ENCODE measurements around the gene CSE1L.
"Not testable (repeated sequence)": the region's sequence is repeated elsewhere in the genome, so short reads cannot be mapped to it uniquely, and the experiment has no call there.

Gene CSE1L

GRCh38 chr20:49096203-49096730 is 50.2 kb downstream of the CSE1L start:
- no peak overlapping the region for H3K4me3 ChIP-seq
- no peak overlapping the region for H3K9ac ChIP-seq
- no peak overlapping the region for H3K4me2 ChIP-seq
- peaks cover 0 to 15% (median 7%) of the 10 kb centered on the region in 10 experiments; a peak in 10 of 20 replicates for H3K4me1 ChIP-seq
- peaks cover 4 to 50% (median 24%) of the 10 kb centered on the region in 11 experiments; a peak in 19 of 22 replicates for H4K20me1 ChIP-seq
- H3K36me3 ChIP-seq = peaks cover 78 to 100% (median 99%) of the 10 kb centered on the region in 11 experiments
- H3K27me3 ChIP-seq = no peaks in the 10 kb centered on the region
- TF ChIP-seq Cebpa-rat (IDR thresholded peaks at IDR 0.05) = no peak
- H3K9me3 ChIP-seq (replicated peaks in 1 of 11) = no peaks in the 10 kb centered on the region
- no peak overlapping the region for H3K27ac ChIP-seq

- no peaks in the 10 kb centered on the region for H3K9me3 ChIP-seq (replicated peaks in 1 of 11)
- H3K9ac ChIP-seq = no peak overlapping the region
- no peak overlapping the region for H3K27ac ChIP-seq
- no peak overlapping the region for H3K4me2 ChIP-seq
- TF ChIP-seq Cebpa-rat (IDR thresholded peaks at IDR 0.05) = no peak
- H3K4me3 ChIP-seq = no peak overlapping the region
- peaks cover 77 to 100% (median 99%) of the 10 kb centered on the region in 11 experiments for H3K36me3 ChIP-seq
- no peaks in the 10 kb centered on the region for H3K27me3 ChIP-seq
- H3K4me1 ChIP-seq = peaks cover 0 to 21% (median 7%) of the 10 kb centered on the region in 10 experiments; a peak in 10 of 20 replicates
- peaks cover 9 to 59% (median 28%) of the 10 kb centered on the region in 11 experiments; a peak in 19 of 22 replicates for H4K20me1 ChIP-seq
These were observed 51.0 kb downstream of the CSE1L start for GRCh38 chr20:49097159-49097558.

DNA sequence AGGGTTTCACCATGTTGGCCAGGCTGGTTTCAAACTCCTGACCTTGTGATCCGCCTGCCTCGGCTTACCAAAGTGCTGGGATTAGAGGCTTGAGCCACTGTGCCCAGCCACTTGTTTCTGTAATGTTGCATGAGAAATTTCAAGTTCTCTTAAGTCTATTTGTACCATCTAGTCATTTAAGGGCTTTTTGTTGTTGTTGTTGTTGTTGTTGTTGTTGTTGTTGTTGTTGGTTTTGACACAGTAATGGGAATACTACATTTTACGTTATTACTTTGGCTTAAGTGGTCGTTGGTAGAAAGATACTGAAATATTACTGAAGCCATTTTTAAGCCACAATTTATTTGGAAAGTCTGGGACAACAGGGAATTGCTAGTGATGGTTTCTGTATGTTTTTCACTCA is 52.0 kb downstream of the CSE1L start:
- TF ChIP-seq Cebpa-rat (IDR thresholded peaks at IDR 0.05) = no peak
- H3K9ac ChIP-seq = no peak overlapping the region
- no peak overlapping the region for H3K4me3 ChIP-seq
- H3K9me3 ChIP-seq (replicated peaks in 1 of 11) = no peaks in the 10 kb centered on the region
- H3K27ac ChIP-seq = no peak overlapping the region
- no peak overlapping the region for H3K4me2 ChIP-seq
- no peaks in the 10 kb centered on the region for H3K27me3 ChIP-seq
- H4K20me1 ChIP-seq = peaks cover 9 to 68% (median 34%) of the 10 kb centered on the region in 11 experiments; a peak in 19 of 22 replicates
- peaks cover 78 to 100% (median 99%) of the 10 kb centered on the region in 11 experiments for H3K36me3 ChIP-seq
- H3K4me1 ChIP-seq = peaks cover 0 to 21% (median 7%) of the 10 kb centered on the region in 10 experiments; a peak in 10 of 20 replicates

GRCh38 chr20:49099011-49099410 is 52.9 kb downstream of the CSE1L start:
- Histone ChIP-seq H3K27ac (no peak overlapping the region), H3K4me2 (no peak overlapping the region), H3K9me3 (replicated peaks in 1 of 11) (no peaks in the 10 kb centered on the region), H3K36me3 (peaks cover 79 to 100% (median 99%) of the 10 kb centered on the region in 11 experiments), H3K4me1 (peaks cover 0 to 21% (median 7%) of the 10 kb centered on the region in 10 experiments; a peak in 10 of 20 replicates), H3K27me3 (no peaks in the 10 kb centered on the region), H3K4me3 (no peak overlapping the region), H3K9ac (no peak overlapping the region), H4K20me1 (peaks cover 9 to 76% (median 37%) of the 10 kb centered on the region in 11 experiments; a peak in 20 of 22 replicates)
- no peak for TF ChIP-seq Cebpa-rat (IDR thresholded peaks at IDR 0.05)

DNA sequence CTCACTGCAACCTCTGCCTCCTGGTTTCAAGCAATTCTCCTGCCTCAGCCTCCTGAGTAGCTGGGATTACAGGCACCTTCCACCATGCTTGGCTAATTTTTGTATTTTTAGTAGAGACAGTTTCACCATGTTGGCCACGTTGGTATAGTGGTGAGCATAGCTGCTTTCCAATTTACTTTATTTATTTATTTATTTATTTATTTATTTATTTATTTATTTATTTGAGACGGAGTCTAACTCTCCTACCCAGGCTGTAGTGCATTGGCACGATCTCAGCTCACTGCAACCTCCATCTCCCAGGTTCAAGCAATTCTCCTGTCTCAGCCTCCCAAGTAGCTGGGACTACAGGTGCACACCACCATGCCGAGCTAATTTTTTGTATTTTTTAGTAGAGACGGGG is 54.2 kb downstream of the CSE1L start:
- Histone ChIP-seq H3K4me2 (peak overlapping the region in 4 of 11 experiments; percentile 8 to 64 (median 46); a peak in 7 of 22 replicates), H3K36me3 (peaks cover 79 to 100% (median 99%) of the 10 kb centered on the region in 11 experiments), H3K4me1 (peaks cover 0 to 21% (median 7%) of the 10 kb centered on the region in 10 experiments; a peak in 10 of 20 replicates), H4K20me1 (peaks cover 9 to 80% (median 43%) of the 10 kb centered on the region in 11 experiments; a peak in 20 of 22 replicates)
- H3K27ac ChIP-seq; H3K27me3 ChIP-seq; H3K9me3 ChIP-seq (replicated peaks in 1 of 11); H3K4me3 ChIP-seq; H3K9ac ChIP-seq: not testable (repeated sequence)

DNA sequence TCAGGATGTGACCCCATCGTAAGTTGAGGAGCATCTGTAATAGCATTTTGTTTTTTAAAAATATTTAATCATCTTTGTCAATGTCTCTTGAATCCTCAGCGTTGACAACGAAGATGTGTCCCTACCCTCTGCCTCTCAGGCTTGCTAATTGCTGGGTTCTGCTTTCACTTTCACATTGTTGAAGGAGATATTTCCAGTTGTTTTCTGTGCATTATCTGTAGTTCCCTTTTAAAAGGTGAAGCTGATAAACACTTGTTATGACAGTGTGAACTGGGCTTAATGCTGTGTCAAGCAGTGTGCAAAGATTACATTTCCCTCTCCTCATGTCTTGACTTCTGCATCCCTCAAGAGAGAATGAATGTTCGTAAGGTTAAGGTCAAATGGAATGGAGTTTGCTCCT is 54.9 kb downstream of the CSE1L start:
- H3K36me3 ChIP-seq = peaks cover 78 to 100% (median 98%) of the 10 kb centered on the region in 11 experiments

GRCh38 chr20:49103019-49103418 is 56.9 kb downstream of the CSE1L start:
- Histone ChIP-seq H4K20me1 (peaks cover 9 to 76% (median 45%) of the 10 kb centered on the region in 11 experiments; a peak in 19 of 22 replicates), H3K36me3 (peaks cover 66 to 94% (median 81%) of the 10 kb centered on the region in 11 experiments)
- no peak for TF ChIP-seq Cebpa-rat (IDR thresholded peaks at IDR 0.05)

More for the DNA sequence above, 54.9 kb downstream of the CSE1L start:
- no peaks in the 10 kb centered on the region for H3K27me3 ChIP-seq
- no peak overlapping the region for H3K4me3 ChIP-seq
- peaks cover 0 to 21% (median 7%) of the 10 kb centered on the region in 10 experiments; a peak in 10 of 20 replicates for H3K4me1 ChIP-seq
- peaks cover 9 to 84% (median 48%) of the 10 kb centered on the region in 11 experiments; a peak in 20 of 22 replicates for H4K20me1 ChIP-seq
- peak overlapping the region in 3 of 11 experiments; percentile 31 to 64 (median 62); a peak in 6 of 22 replicates for H3K4me2 ChIP-seq
- no peaks in the 10 kb centered on the region for H3K9me3 ChIP-seq (replicated peaks in 1 of 11)
- H3K9ac ChIP-seq = no peak overlapping the region
- TF ChIP-seq Cebpa-rat (IDR thresholded peaks at IDR 0.05) = no peak
- peak overlapping the region in 2 of 11 experiments; percentile 1 to 32; a peak in 1 of 22 replicates for H3K27ac ChIP-seq

DNA sequence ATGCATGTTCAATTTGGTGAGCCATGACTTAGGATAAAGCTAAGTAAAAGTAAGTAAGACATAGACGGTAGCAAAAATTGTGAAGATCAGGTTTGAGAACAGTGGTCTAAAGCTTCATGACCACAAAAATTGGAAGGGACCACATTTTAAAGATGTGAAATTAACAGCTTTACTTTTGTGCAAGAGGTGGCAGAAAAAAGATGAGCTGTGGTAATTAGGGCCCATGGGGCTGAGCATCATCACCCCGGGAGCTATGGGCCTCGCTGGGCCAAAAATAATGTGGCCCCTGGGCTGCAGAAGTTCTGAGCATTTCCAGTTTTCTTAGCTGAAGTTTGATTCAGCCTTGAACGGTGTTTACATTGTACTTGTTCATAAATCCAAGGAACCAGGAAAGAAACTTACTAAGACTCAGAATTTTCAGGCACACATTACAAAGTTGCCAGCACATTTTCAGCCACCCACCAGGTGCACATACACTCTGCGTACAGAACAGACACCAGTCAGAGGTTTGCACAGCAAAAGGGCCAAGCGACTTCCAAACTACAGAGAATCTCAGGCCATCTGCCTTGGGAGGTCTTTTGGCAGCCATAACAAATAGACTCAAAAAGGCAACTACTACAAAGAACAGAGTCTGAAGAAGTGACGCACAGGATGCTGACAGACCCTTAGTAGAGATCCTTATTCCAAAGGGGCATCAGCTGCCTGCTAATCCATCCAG is 57.7 kb downstream of the CSE1L start:
- no peak for TF ChIP-seq Cebpa-rat (IDR thresholded peaks at IDR 0.05)
- peaks cover 9 to 68% (median 38%) of the 10 kb centered on the region in 11 experiments; a peak in 19 of 22 replicates for H4K20me1 ChIP-seq
- no peak overlapping the region for H3K27ac ChIP-seq
- H3K27me3 ChIP-seq = no peaks in the 10 kb centered on the region
- no peak overlapping the region for H3K4me2 ChIP-seq
- H3K9me3 ChIP-seq (replicated peaks in 1 of 11) = no peaks in the 10 kb centered on the region
- H3K36me3 ChIP-seq = peaks cover 58 to 86% (median 73%) of the 10 kb centered on the region in 11 experiments
- H3K4me3 ChIP-seq = no peak overlapping the region
- peaks cover 0 to 21% (median 7%) of the 10 kb centered on the region in 10 experiments; a peak in 10 of 20 replicates for H3K4me1 ChIP-seq
- no peak overlapping the region for H3K9ac ChIP-seq

More at GRCh38 chr20:49103019-49103418, 56.9 kb downstream of the CSE1L start:
- Histone ChIP-seq H3K9me3 (replicated peaks in 1 of 11) (no peaks in the 10 kb centered on the region), H3K27me3 (no peaks in the 10 kb centered on the region), H3K9ac (no peak overlapping the region), H3K4me3 (no peak overlapping the region), H3K4me2 (no peak overlapping the region), H3K4me1 (peaks cover 0 to 21% (median 7%) of the 10 kb centered on the region in 10 experiments; a peak in 10 of 20 replicates), H3K27ac (no peak overlapping the region)

DNA sequence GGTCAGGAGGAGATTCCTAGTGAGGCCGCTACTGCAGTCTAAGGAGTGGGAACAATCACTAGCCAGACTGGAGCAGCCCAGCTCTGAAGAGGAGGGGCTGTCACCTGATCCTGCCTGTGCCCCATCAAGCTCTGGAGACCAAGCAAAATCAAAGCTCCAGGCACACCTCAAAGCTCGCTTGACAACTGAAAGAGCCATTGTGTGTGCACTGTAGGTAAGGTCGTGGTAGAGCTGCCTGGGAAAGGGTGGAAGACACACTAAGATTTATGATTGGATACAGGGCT is 58.2 kb downstream of the CSE1L start:
- H3K36me3 ChIP-seq = peaks cover 53 to 83% (median 68%) of the 10 kb centered on the region in 11 experiments
- no peak overlapping the region for H3K4me2 ChIP-seq
- H3K27ac ChIP-seq = no peak overlapping the region

GRCh38 chr20:49104979-49105547 is 59.0 kb downstream of the CSE1L start:
- not testable (repeated sequence) for H3K4me2 ChIP-seq; H3K9me3 ChIP-seq (replicated peaks in 1 of 11); H3K27ac ChIP-seq; H3K27me3 ChIP-seq; H3K4me3 ChIP-seq; H3K9ac ChIP-seq
- Histone ChIP-seq H4K20me1 (peaks cover 9 to 60% (median 33%) of the 10 kb centered on the region in 11 experiments; a peak in 19 of 22 replicates), H3K4me1 (peaks cover 0 to 18% (median 7%) of the 10 kb centered on the region in 10 experiments; a peak in 10 of 20 replicates), H3K36me3 (peaks cover 51 to 83% (median 67%) of the 10 kb centered on the region in 11 experiments)

More for the DNA sequence above, 58.2 kb downstream of the CSE1L start:
- Histone ChIP-seq H4K20me1 (peaks cover 9 to 63% (median 33%) of the 10 kb centered on the region in 11 experiments; a peak in 19 of 22 replicates), H3K27me3 (no peaks in the 10 kb centered on the region), H3K9ac (no peak overlapping the region), H3K4me1 (peaks cover 0 to 21% (median 7%) of the 10 kb centered on the region in 10 experiments; a peak in 10 of 20 replicates), H3K4me3 (no peak overlapping the region), H3K9me3 (replicated peaks in 1 of 11) (no peaks in the 10 kb centered on the region)
- TF ChIP-seq Cebpa-rat (IDR thresholded peaks at IDR 0.05) = no peak
